HUES64 (cell line): ENCODE measurements around the gene MRPS10.
A peak's percentile ranks its signal among the peaks of the same experiment; 100 is the strongest.

Experiments
- H3K27ac ChIP-seq: 2 replicates; pipeline ENCODE4 v1.7.0; 2013; ENCODE audit warnings: low read depth, low read length, inconsistent platforms
- H3K27me3 ChIP-seq: 2 replicates; pipeline ENCODE4 v1.6.1; 2013; ENCODE audit warnings: mild to moderate bottlenecking, low read length; ENCODE audit not compliant: insufficient read depth
- H3K36me3 ChIP-seq: 2 replicates; pipeline ENCODE4 v1.6.1; 2013; ENCODE audit warnings: mild to moderate bottlenecking, low read length; ENCODE audit not compliant: insufficient read depth
- H3K4me1 ChIP-seq: 2 replicates; pipeline ENCODE4 v1.6.1; 2013; ENCODE audit warnings: mild to moderate bottlenecking, low read length, moderate library complexity; ENCODE audit not compliant: insufficient read depth
- H3K4me3 ChIP-seq: 2 replicates; pipeline ENCODE4 v1.5.1; 2013; ENCODE audit warnings: mild to moderate bottlenecking, low read length, moderate library complexity
- H3K9ac ChIP-seq: 2 replicates; pipeline ENCODE4 v1.6.1; 2013; ENCODE audit warnings: mild to moderate bottlenecking, low read depth, low read length
- H3K9me3 ChIP-seq: 2 replicates; pipeline ENCODE4 v1.6.1; 2013; ENCODE audit warnings: low read depth, low read length; ENCODE audit not compliant: insufficient read depth
- WGBS: fragments of 150-250, 120-280 bp; methylation state at CpG from one replicate; pipeline ENCODE4 v1.1.7; 2013; ENCODE audit warnings: missing lambda C conversion rate; 5-methylcytosine and 5-hydroxymethylcytosine counted together

The MRPS10 gene

DNA sequence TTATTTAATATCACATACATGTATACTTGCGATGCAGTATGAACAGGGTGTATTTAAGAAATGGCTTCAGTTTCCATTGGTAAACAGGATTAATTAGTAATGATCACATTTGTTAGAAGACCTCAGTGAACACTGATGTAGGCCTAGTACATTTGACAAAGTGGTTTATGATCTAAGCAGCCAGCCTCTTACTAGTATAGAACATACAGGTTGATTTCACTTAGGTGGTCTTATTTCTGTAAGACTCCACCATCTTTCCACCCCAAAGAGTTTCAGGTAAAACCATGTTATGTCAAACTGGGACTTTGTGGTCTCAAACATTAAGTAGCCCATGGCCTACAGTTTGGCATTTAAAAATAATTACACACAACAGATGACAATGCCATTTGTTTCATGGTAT lies 20.2 kb upstream of the MRPS10 start:
- Histone ChIP-seq H3K4me1 (peaks cover 22% of the 10 kb centered on the region), H3K27me3 (no peaks in the 10 kb centered on the region), H3K4me3 (no peak overlapping the region), H3K27ac (no peak overlapping the region), H3K36me3 (peaks cover 56% of the 10 kb centered on the region), H3K9ac (no peak overlapping the region), H3K9me3 (no peaks in the 10 kb centered on the region)
- 100% methylated on average over 1 of the region's 1 CpG for WGBS

DNA sequence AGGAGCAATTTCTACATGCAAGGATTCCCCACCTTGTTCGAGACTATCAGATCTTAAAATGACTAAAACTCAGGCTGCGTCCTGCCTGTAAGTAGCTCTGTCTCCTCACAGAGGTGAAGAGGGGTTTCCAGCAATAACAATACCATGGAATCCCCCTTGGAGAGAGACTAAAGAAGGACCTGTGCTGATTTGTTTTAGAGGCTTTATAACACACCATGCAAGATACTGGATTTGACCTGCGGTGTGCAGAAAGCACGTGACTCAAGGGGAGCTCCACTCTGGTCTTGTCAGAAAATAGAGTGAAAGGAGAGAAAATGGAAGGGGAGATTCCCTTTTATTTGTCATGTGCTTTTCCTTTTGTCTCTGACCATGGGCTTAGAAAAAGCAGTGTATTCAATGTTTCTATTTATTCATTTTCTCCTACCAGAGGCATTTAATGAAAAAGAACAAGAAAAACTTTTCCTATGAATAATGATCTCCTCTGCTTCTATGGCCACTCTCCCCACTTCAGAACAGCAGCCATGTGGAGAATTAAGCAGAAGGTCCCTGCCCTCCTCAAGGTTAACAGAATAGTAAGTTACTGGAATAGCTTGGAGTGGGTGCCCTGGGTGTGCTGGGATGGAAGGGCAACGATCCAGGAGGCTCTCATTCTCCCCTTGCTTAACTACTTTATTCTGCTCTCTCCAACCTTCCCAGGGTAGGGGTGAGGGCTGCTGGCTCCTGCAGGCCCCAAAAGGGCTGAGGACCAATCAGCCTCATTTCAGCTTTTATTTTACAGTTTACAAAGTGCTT lies 19.2 kb upstream of the MRPS10 start:
- Histone ChIP-seq H3K4me3 (no peak overlapping the region), H3K36me3 (peaks cover 58% of the 10 kb centered on the region)
- WGBS, result 94% methylated on average over 3 of the region's 5 CpGs

DNA sequence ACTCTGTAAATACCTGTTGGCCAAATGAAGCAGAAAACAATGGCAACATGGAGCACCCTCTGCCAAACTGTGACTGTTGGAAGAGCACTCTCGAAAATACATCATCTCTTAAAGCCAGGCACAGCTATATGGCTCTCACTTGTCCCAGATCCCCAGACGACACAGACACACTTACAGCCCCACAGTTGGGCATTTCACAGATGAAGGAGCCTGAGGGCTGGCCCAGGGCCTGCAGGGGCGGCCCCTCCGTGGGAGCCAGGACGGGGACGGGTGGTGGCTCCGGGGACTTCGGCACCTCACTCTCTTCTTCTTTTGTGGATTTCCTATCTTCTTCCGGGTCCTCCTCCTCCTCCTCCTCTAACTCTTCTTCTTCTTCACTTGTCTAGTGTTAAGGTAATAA lies 18.4 kb upstream of the MRPS10 start:
- Histone ChIP-seq H3K27ac (no peak overlapping the region), H3K9me3 (no peaks in the 10 kb centered on the region), H3K36me3 (peaks cover 62% of the 10 kb centered on the region), H3K27me3 (no peaks in the 10 kb centered on the region), H3K4me1 (0 out of 2 replicates have a peak, but pooled peaks cover 9% of the 10 kb centered on the region), H3K9ac (no peak overlapping the region), H3K4me3 (no peak overlapping the region)
- WGBS, result 91% methylated on average over 8 of the region's 9 CpGs

More for the DNA sequence above, 19.2 kb upstream of the MRPS10 start:
- Histone ChIP-seq H3K9ac (no peak overlapping the region), H3K27ac (no peak overlapping the region), H3K27me3 (no peaks in the 10 kb centered on the region), H3K9me3 (no peaks in the 10 kb centered on the region), H3K4me1 (0 out of 2 replicates have a peak, but pooled peaks cover 13% of the 10 kb centered on the region)

DNA sequence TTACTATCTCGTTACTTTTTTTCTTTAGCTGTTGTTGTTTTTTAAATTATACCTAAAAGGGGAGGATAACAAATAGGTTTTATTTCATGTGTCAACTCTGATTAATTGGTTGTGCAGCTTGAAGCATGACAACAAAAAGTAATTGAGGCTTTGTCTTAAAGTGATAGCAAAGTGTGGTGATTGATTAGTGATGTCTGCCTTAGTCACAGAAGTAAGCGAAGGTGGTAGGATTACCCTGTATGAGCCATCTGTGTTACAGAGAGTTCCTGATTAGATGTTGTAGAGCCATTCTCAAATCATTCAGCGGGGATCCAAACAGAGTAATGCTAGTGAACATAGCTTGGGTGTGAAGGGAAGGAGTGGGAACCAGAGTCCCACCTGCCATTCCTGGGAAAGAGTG lies 14.4 kb upstream of the MRPS10 start:
- Histone ChIP-seq H3K27ac (no peak overlapping the region), H3K36me3 (peaks cover 67% of the 10 kb centered on the region), H3K9me3 (no peaks in the 10 kb centered on the region), H3K9ac (no peak overlapping the region), H3K4me3 (no peak overlapping the region), H3K4me1 (peaks cover 2% of the 10 kb centered on the region; the same call in 1 of the 2 replicates), H3K27me3 (no peaks in the 10 kb centered on the region)
- 92% methylated on average over 2 of the region's 3 CpGs for WGBS

DNA sequence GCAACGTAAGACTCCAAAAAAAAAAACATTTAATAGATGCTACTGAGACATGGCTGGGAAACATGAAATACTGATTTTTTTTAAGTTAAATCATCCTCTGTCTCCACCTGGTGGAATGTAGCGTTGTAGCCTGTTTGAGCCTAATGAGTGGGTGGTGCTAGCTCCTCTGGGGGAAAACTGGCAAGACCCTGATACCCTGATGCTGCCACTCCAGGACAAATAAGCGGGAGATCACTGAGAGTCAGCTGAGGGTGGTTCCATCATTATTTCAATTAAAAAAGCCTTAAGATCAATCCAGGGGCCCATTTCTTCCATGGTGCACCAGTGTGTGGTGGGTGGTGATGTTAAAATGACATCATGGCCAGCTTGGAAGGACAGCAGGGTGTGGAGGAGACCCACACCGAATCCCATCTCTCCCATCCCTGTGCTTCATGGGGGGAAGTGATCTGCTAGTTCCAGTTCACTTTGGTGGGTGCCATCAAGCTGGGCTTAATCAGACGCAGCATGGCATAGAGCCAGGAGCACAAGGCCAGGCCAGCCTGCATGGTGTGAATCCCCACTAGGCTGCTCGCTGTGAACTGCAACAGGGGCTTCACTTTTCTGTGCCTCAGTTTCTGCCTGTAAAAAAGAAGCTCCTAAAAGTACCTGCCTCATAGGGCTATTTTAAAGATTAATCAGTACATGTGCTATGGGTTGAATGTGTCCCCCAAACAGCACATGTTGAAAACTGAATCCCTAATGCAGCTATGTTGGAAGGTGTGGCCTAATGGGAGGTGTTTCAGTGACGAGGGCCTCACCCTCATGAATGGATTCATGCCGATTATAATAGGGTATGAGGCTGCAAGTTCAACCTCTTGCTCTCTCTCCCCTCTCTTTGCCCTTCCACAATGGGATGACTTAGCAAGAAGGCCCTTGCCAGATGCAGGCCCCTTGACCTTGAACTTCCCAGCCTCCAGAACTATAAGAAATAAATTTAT lies 13.0 kb upstream of the MRPS10 start:
- H3K9ac ChIP-seq, result no peak overlapping the region
- H3K36me3 ChIP-seq, result peaks cover 57% of the 10 kb centered on the region
- peaks cover 12% of the 10 kb centered on the region; the same call in 1 of the 2 replicates for H3K4me1 ChIP-seq
- H3K27ac ChIP-seq, result no peak overlapping the region
- WGBS, result 91% methylated on average over 8 of the region's 8 CpGs
- no peak overlapping the region for H3K4me3 ChIP-seq
- no peaks in the 10 kb centered on the region for H3K27me3 ChIP-seq
- H3K9me3 ChIP-seq, result no peaks in the 10 kb centered on the region

DNA sequence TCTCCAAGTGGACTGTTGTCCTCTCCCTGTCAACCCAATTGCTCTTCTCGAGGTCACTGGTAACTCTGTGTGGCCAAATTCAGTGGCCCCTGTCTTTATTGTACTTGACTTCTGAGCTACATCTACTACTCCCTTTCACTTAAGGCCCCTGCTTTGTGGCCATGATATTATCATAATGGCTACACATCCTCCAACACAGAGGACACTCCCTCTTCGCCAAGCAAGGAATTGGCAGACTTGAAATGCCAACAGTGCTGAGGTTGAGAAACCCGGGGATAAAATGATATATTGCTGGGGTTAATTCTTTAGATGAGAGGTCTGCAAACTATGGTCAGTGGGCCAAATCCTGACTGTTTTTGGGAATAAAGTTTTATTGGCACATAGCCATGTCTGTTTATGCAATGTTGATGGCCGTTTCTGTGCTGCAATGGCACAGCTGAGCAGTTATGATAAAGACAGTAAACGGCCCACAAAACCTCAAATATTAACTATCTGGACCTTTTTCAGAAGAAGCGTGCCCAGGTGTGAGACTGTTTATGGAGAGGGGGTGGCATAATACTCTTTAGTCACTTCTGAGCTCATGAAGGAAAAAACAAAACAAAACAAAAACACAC lies 12.0 kb upstream of the MRPS10 start:
- 91% methylated on average over 5 of the region's 6 CpGs for WGBS

DNA sequence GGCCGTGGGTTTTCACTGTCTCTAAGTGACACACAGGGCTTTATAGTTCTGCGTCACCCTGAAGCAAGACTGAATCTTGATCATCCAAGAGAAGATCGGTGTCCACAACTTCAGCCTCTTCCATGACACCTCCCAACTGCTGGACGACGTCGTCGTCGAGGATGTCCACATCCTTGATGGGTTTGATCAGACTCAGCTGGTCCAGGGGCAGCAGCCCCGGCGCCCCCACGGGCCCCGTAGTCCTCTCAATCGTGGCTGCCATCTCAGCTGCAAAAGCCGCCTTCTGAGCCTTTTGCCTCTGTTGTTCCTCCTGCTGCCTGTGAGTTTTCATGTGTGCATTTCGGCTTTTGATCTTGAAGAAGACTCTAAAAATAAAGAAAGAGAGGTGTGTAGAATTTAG lies 10.6 kb upstream of the MRPS10 start:
- Histone ChIP-seq H3K27me3 (no peaks in the 10 kb centered on the region), H3K4me1 (peaks cover 12% of the 10 kb centered on the region; the same call in 1 of the 2 replicates), H3K4me3 (no peak overlapping the region), H3K9ac (no peak overlapping the region), H3K9me3 (no peaks in the 10 kb centered on the region), H3K27ac (no peak overlapping the region), H3K36me3 (peaks cover 47% of the 10 kb centered on the region)
- WGBS, result 95% methylated on average over 15 of the region's 15 CpGs

More for the DNA sequence above, 12.0 kb upstream of the MRPS10 start:
- Histone ChIP-seq H3K4me1 (peaks cover 12% of the 10 kb centered on the region; the same call in 1 of the 2 replicates), H3K27me3 (no peaks in the 10 kb centered on the region), H3K9ac (no peak overlapping the region), H3K9me3 (no peaks in the 10 kb centered on the region), H3K4me3 (no peak overlapping the region), H3K27ac (no peak overlapping the region), H3K36me3 (peaks cover 50% of the 10 kb centered on the region)

DNA sequence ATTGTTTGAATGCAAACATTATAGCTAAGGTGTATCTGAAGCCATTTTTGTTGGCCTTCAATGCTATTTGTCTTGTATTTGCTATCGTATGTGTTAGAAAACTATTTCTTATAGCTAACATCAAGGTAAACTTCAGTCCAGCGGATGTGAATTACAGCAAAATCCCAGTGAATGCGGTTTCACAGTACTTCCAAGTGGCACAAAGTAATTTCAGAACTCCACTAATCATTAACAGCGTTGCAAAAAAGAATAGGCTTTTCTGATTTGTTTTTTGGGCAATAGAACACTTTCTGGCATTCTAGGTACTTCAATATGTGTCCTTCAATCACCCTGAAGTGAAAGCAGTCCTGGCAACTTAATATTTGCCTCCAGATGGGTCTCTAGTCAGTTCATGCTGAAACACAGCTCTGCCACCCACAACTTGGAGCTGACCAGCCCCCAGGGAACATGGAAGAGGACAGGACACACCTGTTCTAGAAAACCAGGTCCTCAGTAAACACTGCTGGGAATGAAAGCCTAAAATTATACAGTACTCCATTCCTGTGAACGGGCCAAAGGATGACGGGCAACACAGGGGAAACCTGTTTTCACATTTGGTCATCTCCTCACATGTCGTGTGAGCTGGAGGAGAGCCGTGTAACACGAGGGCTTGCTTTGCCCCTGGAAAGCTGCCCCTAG lies 9.7 kb upstream of the MRPS10 start:
- WGBS, result 88% methylated on average over 9 of the region's 9 CpGs

DNA sequence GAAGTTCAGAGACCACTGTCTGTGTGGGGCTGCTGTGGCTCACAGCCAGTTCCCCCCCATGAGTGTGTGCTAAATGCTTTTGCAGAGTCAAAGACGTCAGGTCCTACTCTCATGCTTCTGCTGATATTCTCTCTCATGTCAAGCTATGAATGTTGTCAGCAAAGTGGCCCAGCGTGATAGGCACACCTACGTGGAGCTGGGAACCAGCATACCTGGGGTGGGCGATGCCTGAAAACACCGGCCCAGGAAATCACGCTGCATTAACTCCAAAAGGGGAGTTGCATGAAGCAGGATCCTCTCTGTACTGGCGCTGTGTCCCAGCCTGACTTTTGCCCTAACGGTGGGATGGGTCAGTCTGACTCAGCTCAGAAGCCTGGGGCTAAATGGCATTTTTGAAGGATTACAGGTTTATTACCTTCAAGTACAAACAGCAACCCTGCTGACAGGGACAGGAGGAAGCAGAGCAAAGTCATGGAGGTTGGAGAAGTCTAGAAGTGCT lies 9.0 kb upstream of the MRPS10 start:
- no peak overlapping the region for H3K4me3 ChIP-seq
- H3K36me3 ChIP-seq, result peaks cover 33% of the 10 kb centered on the region
- no peaks in the 10 kb centered on the region for H3K9me3 ChIP-seq
- H3K4me1 ChIP-seq, result peaks cover 12% of the 10 kb centered on the region; the same call in 1 of the 2 replicates
- WGBS, result 55% methylated on average over 8 of the region's 8 CpGs
- no peaks in the 10 kb centered on the region for H3K27me3 ChIP-seq
- H3K9ac ChIP-seq, result 0 out of 2 replicates have a peak overlapping the region, but pooled peaks have one; percentile 22
- H3K27ac ChIP-seq, result peak overlapping the region; percentile 47; the same call in 1 of the 2 replicates

More for the DNA sequence above, 9.7 kb upstream of the MRPS10 start:
- Histone ChIP-seq H3K9ac (0 out of 2 replicates have a peak overlapping the region, but pooled peaks have one; percentile 22), H3K36me3 (peaks cover 40% of the 10 kb centered on the region), H3K9me3 (no peaks in the 10 kb centered on the region), H3K27me3 (no peaks in the 10 kb centered on the region), H3K4me3 (no peak overlapping the region), H3K27ac (peak overlapping the region; percentile 37; the same call in 1 of the 2 replicates), H3K4me1 (peaks cover 12% of the 10 kb centered on the region; the same call in 1 of the 2 replicates)

DNA sequence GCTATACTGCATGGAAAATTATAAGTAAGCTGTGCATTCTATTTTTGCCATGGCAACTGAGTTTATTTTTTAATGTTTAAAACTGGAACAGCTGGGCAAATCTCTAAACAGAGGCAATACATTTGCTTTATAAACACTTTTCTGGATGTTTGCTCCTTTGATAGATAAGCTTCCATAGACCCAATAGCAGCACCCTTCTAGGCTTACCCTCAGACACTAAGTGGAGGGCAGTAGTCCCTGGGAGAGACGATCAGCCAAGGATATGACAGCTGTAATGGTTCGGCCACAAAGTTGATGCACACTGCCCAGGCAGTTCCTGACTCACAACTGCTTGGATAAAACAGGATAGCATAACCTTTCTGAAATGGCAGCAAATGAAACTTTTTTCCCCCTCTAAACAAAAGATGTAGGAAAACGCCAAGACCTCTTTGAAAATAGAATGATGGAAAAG lies 8.5 kb upstream of the MRPS10 start:
- Histone ChIP-seq H3K9ac (no peak overlapping the region), H3K9me3 (no peaks in the 10 kb centered on the region), H3K27ac (peak overlapping the region; percentile 47; the same call in 1 of the 2 replicates), H3K4me1 (peaks cover 12% of the 10 kb centered on the region; the same call in 1 of the 2 replicates), H3K27me3 (no peaks in the 10 kb centered on the region), H3K4me3 (no peak overlapping the region), H3K36me3 (peaks cover 28% of the 10 kb centered on the region)
- 83% methylated on average over 3 of the region's 3 CpGs for WGBS
